Heart left ventricle (tissue), 16 donors: ENCODE results near the gene AEBP2. TPM values are rescaled to one million over a fixed set of nuclear protein-coding genes. Genes with fewer than 3 reads are reported as not detected.

Experiments used
- ATAC-seq, 4 donors: fragments of 200-7000 bp; cut with Tn5 transposase; one replicate each; pipeline ENCODE4 v1.9.1; 2020 to 2022; ENCODE audit warnings: moderate library complexity in 4 of 4, mild to moderate bottlenecking in 3 of 4, moderate number of reproducible peaks in 1 of 4
- DNase-seq, 5 donors: peaks; one replicate each; pipeline ENCODE4 v3.0.0-alpha.2; 2020
- H3K27ac ChIP-seq, 12 donors: fragments of 200-600 bp; sonication (generic) in 4 of 12; one replicate each; pipeline versions ENCODE4 v1.5.0 to v1.8.0; 2016 to 2022; ENCODE audit warnings: mild to moderate bottlenecking in 2 of 12
- H3K27me3 ChIP-seq, 9 donors: fragments of 200-600 bp; sonication (generic) in 2 of 9; one replicate each; pipeline versions ENCODE4 v1.5.1 to v1.8.0; 2016 to 2022; ENCODE audit warnings: mild to moderate bottlenecking in 3 of 9
- H3K36me3 ChIP-seq, 9 donors: fragments of 200-600 bp; sonication (generic) in 2 of 9; one replicate each; pipeline versions ENCODE4 v1.5.0 to v1.8.0; 2018 to 2022; ENCODE audit warnings: mild to moderate bottlenecking in 2 of 9
- H3K4me1 ChIP-seq, 12 donors: fragments of 200-600 bp; sonication (generic) in 4 of 12; one replicate each; pipeline versions ENCODE4 v1.5.0 to v1.8.0; 2016 to 2022; ENCODE audit warnings: mild to moderate bottlenecking in 3 of 12
- H3K4me3 ChIP-seq, 12 donors: fragments of 200-600 bp; sonication (generic) in 4 of 12; one replicate each; pipeline versions ENCODE4 v1.5.0 to v1.8.0; 2017 to 2022; ENCODE audit warnings: mild to moderate bottlenecking in 9 of 12, moderate library complexity in 4 of 12
- H3K9me3 ChIP-seq, 12 donors: fragments of 200-600 bp; sonication (generic) in 4 of 12; one replicate each; pipeline versions ENCODE4 v1.5.0 to v1.8.0; 2016 to 2022; ENCODE audit warnings: mild to moderate bottlenecking in 1 of 12
- POLR2A ChIP-seq, 2 donors: fragments of 450-650 bp; IDR thresholded peaks; one replicate each; pipeline ENCODE4 v1.6.1; 2017; ENCODE audit warnings: antibody characterized with exemption in 2 of 2, mild to moderate bottlenecking in 2 of 2, moderate library complexity in 2 of 2
- WGBS, 4 donors: extraction: QIAGEN DNeasy Blood & Tissue Kit in 2 of 4; methylation state at CpG; one replicate each; pipeline versions ENCODE4 v1.1.5 to v1.1.7; 2013 to 2018; 5-methylcytosine and 5-hydroxymethylcytosine counted together
- intact Hi-C, 10 donors: fragments of 100-400 bp; cut with DNase I; formaldehyde crosslinking; loops; one replicate each; pipeline versions ENCODE4 v1.11.1 to v1.14.2; 2022
- polyA plus RNA-seq, 2 donors: library from polyadenylated mRNA; stranded (reverse); fragments of 200-250 nt; gene quantifications; one replicate each; pipeline ENCODE4 v1.2.3, GENCODE V29; 2013
- total RNA-seq, 9 donors: library from RNA; depleted of rRNA in 2 of 9; stranded (reverse); fragments of >200 nt in 2 of 9; fragmentation: NEBNext Ultra II Directional in 3 of 9; extraction: Animal tissue kit (Norgen Biotek cat#: 25700) in 3 of 9; gene quantifications; one replicate each; pipeline versions ENCODE4 v1.1.0 to v1.2.4, GENCODE V29; 2016 to 2023
- TF ChIP-seq, protein P1 (sequence below), 12 donors: fragments of 200-600 bp; sonication (generic) in 4 of 12; IDR thresholded peaks; one replicate each; pipeline versions ENCODE4 v1.5.0 to v1.8.0; 2018 to 2022; ENCODE audit warnings: antibody characterized with exemption in 12 of 12, mild to moderate bottlenecking in 5 of 12
- donor health status: ischemic (EF 13 %, LVEDD 7.1; RV severe dilation, severe dysfunction).
- donor health status: healthy with polysubstance abuse.
- donor health status: DM: no; HTN: yes; CAD: no.
- donor health status: DM: no; HTN: no; CAD: no.
- donor health status: ischemic (EF 25% LVEDD 6.9; RV normal size, moderate dysfunction).
- donor health status: ischemic (EF 25% LVEDD 5.7; RV mildly dilated, moderate dysfunction).
- donor health status: healthy.
- donor health status: DM: yes; HTN: yes; CAD: no.
- donor health status: ischemic (EF 35%, LVEDD 5.7; RV mildly dilated, moderate dysfunction).
- donor health status: nonischemic (EF 11% LVEDD 7.7; RV severe dilation, severe dysfunction).
- donor health status: DM: yes; HTN: yes; CAD: no.
- donor health status: PGD.
- donor health status: ischemic (EF 29% LVEDD 5.4; RV normal size, mild dysfunction).
- donor health status: nonischemic (EF 23%, LVEDD 6.1; RV moderate dilation, normal function).

The AEBP2 gene
- total and polyA plus RNA-seq, 11 donors = 7.6 to 36.5 (median 22.1) TPM

- Histone ChIP-seq H3K4me3 (no peak overlapping the region), H3K9me3 (peaks cover 0 to 16% (median 11%) of the 10 kb centered on the region in 12 donors), H3K27ac (no peak overlapping the region), H3K36me3 (peaks cover 0 to 21% (median 0%) of the 10 kb centered on the region in 9 donors), H3K4me1 (peaks cover 0 to 33% (median 16%) of the 10 kb centered on the region in 12 donors), H3K27me3 (no peaks in the 10 kb centered on the region)
- WGBS, 4 donors = 66 to 83% (median 72%) methylated on average over 3 of the region's 3 CpGs
- no peak for TF ChIP-seq POLR2A (IDR thresholded peaks at IDR 0.05)
- TF ChIP-seq, protein P1, sequence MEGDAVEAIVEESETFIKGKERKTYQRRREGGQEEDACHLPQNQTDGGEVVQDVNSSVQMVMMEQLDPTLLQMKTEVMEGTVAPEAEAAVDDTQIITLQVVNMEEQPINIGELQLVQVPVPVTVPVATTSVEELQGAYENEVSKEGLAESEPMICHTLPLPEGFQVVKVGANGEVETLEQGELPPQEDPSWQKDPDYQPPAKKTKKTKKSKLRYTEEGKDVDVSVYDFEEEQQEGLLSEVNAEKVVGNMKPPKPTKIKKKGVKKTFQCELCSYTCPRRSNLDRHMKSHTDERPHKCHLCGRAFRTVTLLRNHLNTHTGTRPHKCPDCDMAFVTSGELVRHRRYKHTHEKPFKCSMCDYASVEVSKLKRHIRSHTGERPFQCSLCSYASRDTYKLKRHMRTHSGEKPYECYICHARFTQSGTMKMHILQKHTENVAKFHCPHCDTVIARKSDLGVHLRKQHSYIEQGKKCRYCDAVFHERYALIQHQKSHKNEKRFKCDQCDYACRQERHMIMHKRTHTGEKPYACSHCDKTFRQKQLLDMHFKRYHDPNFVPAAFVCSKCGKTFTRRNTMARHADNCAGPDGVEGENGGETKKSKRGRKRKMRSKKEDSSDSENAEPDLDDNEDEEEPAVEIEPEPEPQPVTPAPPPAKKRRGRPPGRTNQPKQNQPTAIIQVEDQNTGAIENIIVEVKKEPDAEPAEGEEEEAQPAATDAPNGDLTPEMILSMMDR (IDR thresholded peaks at IDR 0.05) = no peak
- no peak for ATAC-seq
- DNase-seq = no peak
- intact Hi-C loops = no loop called here
These were observed 45.4 kb downstream of the AEBP2 start for GRCh38 chr12:19484738-19485137.

GRCh38 chr12:19485240-19485639 lies 45.9 kb downstream of the AEBP2 start:
- H3K36me3 ChIP-seq = peaks cover 0 to 16% (median 0%) of the 10 kb centered on the region in 9 donors
- no peak for TF ChIP-seq POLR2A (IDR thresholded peaks at IDR 0.05)
- TF ChIP-seq, protein P1 (IDR thresholded peaks at IDR 0.05) = no peak
- ATAC-seq = no peak

GRCh38 chr12:19489168-19489567 lies 49.9 kb downstream of the AEBP2 start:
- Histone ChIP-seq H3K9me3 (no peaks in the 10 kb centered on the region), H3K27me3 (no peaks in the 10 kb centered on the region), H3K36me3 (peaks cover 0 to 9% (median 5%) of the 10 kb centered on the region in 9 donors), H3K4me1 (peaks cover 0 to 32% (median 12%) of the 10 kb centered on the region in 12 donors), H3K4me3 (no peak overlapping the region), H3K27ac (no peak overlapping the region)
- TF ChIP-seq, protein P1 (IDR thresholded peaks at IDR 0.05) = no peak
- TF ChIP-seq POLR2A (IDR thresholded peaks at IDR 0.05) = no peak
- no peak for DNase-seq
- no peak for ATAC-seq
- 93 to 97% (median 95%) methylated on average over 4 of the region's 4 CpGs for WGBS, 4 donors
- intact Hi-C loops = no loop called here

More at GRCh38 chr12:19485240-19485639, 45.9 kb downstream of the AEBP2 start:
- no peaks in the 10 kb centered on the region for H3K27me3 ChIP-seq
- H3K4me3 ChIP-seq = no peak overlapping the region
- H3K27ac ChIP-seq = no peak overlapping the region
- WGBS, 4 donors = 74 to 82% (median 76%) methylated on average over 6 of the region's 6 CpGs
- H3K9me3 ChIP-seq = peaks cover 0 to 11% (median 6%) of the 10 kb centered on the region in 12 donors
- intact Hi-C loops = no loop called here
- H3K4me1 ChIP-seq = peaks cover 0 to 33% (median 18%) of the 10 kb centered on the region in 12 donors
- no peak for DNase-seq

- DNase-seq (no peak), ATAC-seq (no peak)
- Histone ChIP-seq H3K9me3 (no peaks in the 10 kb centered on the region), H3K36me3 (peaks cover 0 to 24% (median 21%) of the 10 kb centered on the region in 9 donors), H3K4me3 (no peak overlapping the region), H3K4me1 (peaks cover 0 to 25% (median 12%) of the 10 kb centered on the region in 12 donors), H3K27me3 (no peaks in the 10 kb centered on the region), H3K27ac (no peak overlapping the region)
- intact Hi-C loops = no loop called here
- WGBS, 4 donors = 65 to 72% (median 66%) methylated on average over 3 of the region's 3 CpGs
- TF ChIP-seq, protein P1 (IDR thresholded peaks at IDR 0.05) = no peak
These were observed 51.6 kb downstream of the AEBP2 start for GRCh38 chr12:19490908-19491307.
